Measurements from ENCODE around the gene TTC21A.

DNA sequence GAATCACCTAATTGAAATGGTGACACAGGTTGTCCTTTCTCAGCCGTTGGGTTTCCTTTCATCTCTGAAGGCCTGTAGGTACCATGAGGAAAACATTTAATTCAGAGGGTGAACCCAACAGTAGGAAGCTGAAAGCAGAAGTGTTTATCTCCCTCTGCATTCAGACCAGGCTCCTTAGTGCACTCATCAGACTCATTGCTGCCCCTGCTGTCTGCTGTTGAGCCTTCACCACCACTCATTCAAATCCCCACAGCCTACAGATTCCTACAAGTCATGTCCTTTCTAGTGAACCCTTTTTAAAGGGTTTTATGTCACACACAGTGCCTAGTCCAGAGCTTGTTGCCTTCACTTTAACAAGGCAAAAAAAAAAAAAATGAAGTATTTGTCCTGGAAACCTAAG is 42.3 kb upstream of the TTC21A start:
- TF ChIP-seq MAX (IDR thresholded peaks at IDR 0.05) (no peak), TEAD4 (IDR thresholded peaks at IDR 0.05) (no peak), CEBPB (IDR thresholded peaks at IDR 0.05) (no peak), EP300 (IDR thresholded peaks at IDR 0.05; ENCODE audit: borderline replicate concordance) (no peak), REST (IDR thresholded peaks at IDR 0.05; ENCODE audit: low read depth) (no peak), NFIC (IDR thresholded peaks at IDR 0.05) (no peak), YY1 (IDR thresholded peaks at IDR 0.05; ENCODE audit: low read depth) (no peak), RAD21 (IDR thresholded peaks at IDR 0.05; ENCODE audit: low read depth) (peak; percentile 16; the same call in 1 of the 2 replicates), ZBTB7A (IDR thresholded peaks at IDR 0.05; ENCODE audit: low read depth) (no peak)
- TF ChIP-seq, protein P1, sequence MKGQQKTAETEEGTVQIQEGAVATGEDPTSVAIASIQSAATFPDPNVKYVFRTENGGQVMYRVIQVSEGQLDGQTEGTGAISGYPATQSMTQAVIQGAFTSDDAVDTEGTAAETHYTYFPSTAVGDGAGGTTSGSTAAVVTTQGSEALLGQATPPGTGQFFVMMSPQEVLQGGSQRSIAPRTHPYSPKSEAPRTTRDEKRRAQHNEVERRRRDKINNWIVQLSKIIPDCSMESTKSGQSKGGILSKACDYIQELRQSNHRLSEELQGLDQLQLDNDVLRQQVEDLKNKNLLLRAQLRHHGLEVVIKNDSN (IDR thresholded peaks at IDR 0.05), result no peak
